GM18517 (cell line): Measurements from ENCODE around the gene COL1A1.

Source experiments
- ATAC-seq: cut with Tn5 transposase; IDR thresholded peaks from one replicate; pipeline ENCODE4 v1.9.1; 2021; ENCODE audit warnings: mild to moderate bottlenecking, moderate library complexity; ENCODE audit not compliant: unreplicated experiment

Gene COL1A1

GRCh38 chr17:50200457-50201275 lies 765 bp downstream of the COL1A1 start:
- no peak for ATAC-seq

GRCh38 chr17:50199803-50200456 lies 1.5 kb downstream of the COL1A1 start:
- ATAC-seq = no peak

GRCh38 chr17:50199211-50199802 lies 2.1 kb downstream of the COL1A1 start:
- ATAC-seq = no peak

DNA sequence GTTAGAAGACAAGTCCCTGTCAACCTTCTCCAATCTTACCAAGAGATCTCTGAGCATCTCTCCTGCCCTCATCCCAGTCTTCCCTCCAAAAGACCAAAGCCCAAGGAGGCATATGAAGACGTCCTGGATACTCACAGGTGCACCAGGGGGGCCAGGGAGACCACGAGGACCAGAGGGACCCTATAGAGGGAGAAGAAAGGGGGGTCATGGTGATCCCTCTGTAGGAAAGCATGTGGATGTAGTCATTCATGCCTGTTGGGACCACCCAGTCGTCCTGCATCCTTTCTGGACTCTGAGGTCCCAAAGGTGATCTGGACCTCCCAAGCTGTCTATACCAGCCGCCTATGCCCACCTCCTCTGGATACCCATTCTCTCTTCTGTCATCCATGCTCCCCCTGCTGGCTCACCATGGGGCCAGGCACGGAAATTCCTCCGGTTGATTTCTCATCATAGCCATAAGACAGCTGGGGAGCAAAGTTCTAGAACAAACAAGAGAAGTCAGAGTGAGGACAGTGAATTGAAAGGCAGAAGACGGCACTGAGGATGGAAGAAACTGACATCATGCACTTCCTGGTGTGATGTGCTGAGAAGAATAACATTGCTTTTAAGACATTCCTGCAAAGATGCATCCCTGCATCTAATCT lies 3.3 kb downstream of the COL1A1 start:
- no peak for ATAC-seq

DNA sequence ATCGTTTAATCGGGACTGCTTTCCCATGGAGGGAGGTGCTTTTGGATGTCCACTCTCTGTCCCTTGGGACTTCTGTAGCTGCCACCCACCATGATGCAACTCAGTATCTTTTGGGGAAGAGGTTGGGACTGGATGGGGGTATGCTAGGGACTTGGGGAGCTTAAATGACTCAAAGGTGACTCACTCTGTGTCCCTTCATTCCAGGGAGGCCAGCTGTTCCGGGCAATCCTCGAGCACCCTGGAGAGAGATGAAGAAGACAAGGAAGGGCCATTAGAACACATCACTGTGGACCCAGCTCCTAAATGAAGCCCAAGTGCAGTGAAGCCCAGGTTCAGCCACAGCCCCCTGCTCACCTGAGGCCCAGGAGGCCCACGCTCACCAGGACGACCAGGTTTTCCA lies 4.6 kb downstream of the COL1A1 start:
- ATAC-seq = no peak

- no peak for ATAC-seq
These were observed 5.4 kb downstream of the COL1A1 start for GRCh38 chr17:50196036-50196435.

DNA sequence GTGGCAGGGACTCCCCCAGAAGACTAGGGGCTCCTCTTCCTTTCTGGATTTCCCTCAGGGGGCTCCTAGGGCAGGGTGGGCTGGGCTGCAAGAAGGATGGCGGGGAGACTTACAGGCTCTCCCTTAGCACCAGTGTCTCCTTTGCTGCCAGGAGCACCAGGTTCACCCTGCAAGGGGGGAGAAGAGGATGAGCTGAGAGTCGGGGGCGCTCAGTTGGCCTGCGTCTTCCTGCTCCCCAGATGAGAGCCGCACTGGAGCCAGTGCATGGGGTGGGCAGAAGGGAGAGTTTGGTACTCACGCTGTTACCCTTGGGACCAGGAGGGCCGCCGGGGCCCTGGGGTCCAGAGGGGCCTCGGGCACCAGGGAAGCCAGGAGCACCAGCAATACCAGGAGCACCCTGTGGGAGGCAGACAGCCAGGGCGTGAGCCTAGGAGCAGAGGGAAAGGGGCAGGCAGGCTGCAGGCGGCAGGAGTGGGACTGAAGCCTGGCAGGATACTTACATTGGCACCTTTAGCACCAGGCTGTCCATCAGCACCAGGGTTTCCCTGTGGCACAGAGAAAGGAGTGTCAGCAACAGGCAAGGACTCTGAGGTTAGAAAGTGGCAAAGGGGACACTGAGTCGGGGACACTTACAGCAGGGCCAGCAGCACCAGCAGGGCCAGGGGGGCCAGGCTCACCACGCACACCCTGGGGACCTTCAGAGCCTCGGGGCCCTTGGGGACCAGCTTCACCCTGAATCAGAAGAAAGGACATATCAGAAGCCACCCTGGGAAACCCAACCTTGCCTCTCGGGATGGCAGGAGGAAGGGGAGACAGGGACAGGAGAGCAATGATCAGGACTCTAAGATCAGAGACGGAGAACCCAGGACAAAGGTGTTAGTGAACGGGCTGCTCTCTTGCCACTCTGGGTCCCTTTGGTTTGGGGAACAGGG lies 6.2 kb downstream of the COL1A1 start:
- ATAC-seq = no peak

- no peak for ATAC-seq
These were observed 7.1 kb downstream of the COL1A1 start for GRCh38 chr17:50194140-50194933.

- ATAC-seq = no peak
These were observed 8.7 kb downstream of the COL1A1 start for GRCh38 chr17:50192618-50193291.

GRCh38 chr17:50192144-50192617 lies 9.2 kb downstream of the COL1A1 start:
- ATAC-seq = no peak

DNA sequence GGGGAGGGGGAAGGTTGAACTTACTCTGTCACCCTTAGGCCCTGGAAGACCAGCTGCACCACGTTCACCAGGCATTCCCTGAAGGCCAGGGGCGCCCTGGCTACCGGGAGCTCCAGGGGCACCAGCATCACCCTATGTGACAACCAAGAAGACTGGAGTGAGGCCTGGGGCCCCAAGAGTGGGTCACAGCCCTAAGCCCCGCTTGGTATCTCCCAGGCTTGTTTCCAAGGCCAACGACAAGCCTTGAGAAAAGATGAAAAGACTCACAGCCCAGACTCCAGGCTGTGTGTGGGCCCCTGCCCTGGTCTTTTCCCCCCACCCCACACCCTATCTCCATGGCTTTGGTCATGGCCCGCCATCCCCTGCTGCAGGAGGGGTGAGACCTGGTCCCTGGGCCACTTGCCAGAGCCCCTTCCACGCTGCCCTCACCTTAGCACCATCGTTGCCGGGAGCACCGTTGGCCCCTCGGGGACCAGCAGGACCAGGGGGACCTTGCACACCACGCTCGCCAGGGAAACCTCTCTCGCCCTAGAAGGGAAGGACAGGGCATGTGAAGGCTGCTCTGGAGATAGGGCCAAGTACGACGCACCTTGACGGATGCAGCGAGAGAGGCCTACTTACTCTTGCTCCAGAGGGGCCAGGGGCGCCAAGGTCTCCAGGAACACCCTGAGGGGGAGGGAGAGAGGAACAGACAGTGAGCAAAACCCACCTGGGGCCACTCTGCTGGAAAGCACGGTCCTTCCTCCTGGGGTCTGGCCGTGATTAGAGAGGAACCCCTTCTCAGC lies 9.9 kb downstream of the COL1A1 start:
- ATAC-seq = no peak

DNA sequence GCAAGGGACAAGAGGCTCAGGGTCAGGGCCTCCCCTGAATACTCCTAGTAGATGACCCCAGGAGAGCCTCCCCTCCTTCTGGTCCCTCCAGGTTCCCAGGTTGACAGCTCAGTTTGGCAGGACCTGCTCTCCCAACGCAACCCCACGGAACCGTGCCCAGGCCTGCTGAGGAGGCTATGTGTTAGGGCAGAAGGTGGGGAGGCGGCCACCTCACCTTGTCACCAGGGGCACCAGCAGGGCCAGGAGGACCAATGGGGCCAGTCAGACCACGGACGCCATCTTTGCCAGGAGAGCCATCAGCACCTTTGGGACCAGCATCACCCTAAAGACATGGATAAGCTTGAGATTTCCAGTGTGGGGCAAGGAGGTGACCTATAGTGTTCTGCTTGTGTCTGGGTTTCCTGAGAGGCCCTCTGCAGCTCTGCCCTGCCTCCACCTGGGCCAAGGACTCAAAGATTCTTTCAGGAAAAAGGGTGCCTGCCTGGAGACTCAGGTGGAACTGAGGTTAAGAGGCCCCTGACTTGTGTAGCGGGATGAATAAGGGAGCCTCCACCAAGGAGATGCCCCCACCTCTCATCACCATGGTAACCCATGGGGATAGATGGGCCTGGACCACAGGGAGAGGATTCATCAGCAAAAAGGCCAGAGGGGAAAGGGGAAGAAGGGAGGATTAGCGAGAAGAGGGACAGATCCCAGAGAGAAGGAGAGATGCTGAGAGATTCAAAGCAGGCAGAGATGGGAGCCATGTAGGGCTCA lies 10.7 kb downstream of the COL1A1 start:
- no peak for ATAC-seq

DNA sequence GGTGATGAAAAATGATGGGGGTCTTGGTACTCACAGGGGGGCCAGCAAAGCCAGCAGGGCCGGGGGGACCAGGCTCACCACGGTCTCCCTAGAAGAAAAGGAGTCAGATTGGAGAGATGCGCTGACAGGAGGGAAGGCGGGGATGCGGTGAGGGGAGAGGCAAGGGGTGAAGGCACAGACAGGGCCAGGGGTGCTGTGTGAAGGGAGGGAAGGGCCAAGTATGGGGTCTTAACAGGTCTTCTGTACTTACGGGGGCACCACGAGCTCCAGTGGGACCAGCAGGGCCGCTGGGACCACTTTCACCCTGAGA lies 11.2 kb downstream of the COL1A1 start:
- no peak for ATAC-seq

GRCh38 chr17:50189550-50190292 lies 11.7 kb downstream of the COL1A1 start:
- no peak for ATAC-seq

DNA sequence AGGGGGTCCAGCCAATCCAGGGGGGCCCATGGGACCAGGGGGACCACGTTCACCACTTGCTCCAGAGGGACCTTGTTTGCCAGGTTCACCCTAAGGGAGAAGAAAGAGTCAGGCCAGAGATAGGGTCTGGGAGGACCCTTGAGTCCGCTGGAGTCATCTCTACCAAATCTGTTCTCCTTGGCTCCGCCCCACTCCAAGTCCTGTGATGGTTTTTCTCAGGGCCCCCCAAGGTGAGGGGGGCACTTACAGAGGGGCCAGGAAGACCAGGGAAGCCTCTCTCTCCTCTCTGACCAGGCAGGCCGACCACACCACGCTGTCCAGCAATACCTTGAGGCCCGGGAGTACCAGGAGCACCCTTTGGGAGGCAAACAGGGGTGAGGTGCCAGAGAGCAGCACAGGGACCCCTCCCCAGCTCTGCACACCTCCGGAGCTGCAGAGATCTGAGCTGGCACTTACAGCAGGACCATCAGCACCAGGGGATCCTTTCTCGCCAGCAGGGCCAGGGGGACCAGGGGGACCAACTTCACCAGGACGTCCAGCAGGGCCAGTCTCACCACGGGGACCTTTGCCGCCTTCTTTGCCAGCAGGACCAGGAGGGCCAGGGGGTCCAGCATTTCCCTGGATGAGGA lies 12.4 kb downstream of the COL1A1 start:
- no peak for ATAC-seq

- no peak for ATAC-seq
These were observed 12.9 kb downstream of the COL1A1 start for GRCh38 chr17:50188531-50188920.
